PC-3 (cell line): ENCODE measurements around the gene EFEMP1. TPM values are rescaled to one million over a fixed set of nuclear protein-coding genes. Genes with fewer than 3 reads are reported as not detected.
A peak's percentile ranks its signal among the peaks of the same experiment; 100 is the strongest.

Experiments
- ATAC-seq: fragments of 200-7000 bp; cut with Tn5 transposase; 2 replicates; pipeline ENCODE4 v1.9.1; 2020; ENCODE audit warnings: mild to moderate bottlenecking, moderate library complexity
- BruUV-seq: library from RNA; stranded (reverse); fragments of 400-500 nt; replicated peaks from 2 replicates; lab custom pipeline; 2021; lab: Mats Ljungman, UMichigan
- CTCF ChIA-PET: fragments of 300-600 bp; sonication (Branson Sonifier 250); formaldehyde crosslinking; loops from one replicate; lab custom pipeline; 2022; ENCODE audit warnings: antibody characterized with exemption; lab: Charles Lee
- POLR2A ChIA-PET: fragments of 300-600 bp; sonication (Branson Sonifier 250); formaldehyde crosslinking; loops from one replicate; lab custom pipeline; 2022; ENCODE audit warnings: antibody characterized with exemption; ENCODE audit not compliant: unreplicated experiment; lab: Charles Lee
- DNase-seq: peaks from one replicate; pipeline ENCODE4 v3.0.0-alpha.2; 2015
- H2AFZ ChIP-seq: fragments of 300-600 bp; sonication (generic); 2 replicates; pipeline ENCODE4 v1.6.0; 2016; ENCODE audit warnings: antibody characterized with exemption, low read length
- H3F3A ChIP-seq: fragments of 300-600 bp; sonication (generic); one replicate; pipeline ENCODE4 v1.6.0; 2017; ENCODE audit warnings: antibody characterized with exemption, low read length, control low read depth, mild to moderate bottlenecking; ENCODE audit not compliant: unreplicated experiment
- H3K27ac ChIP-seq: fragments of 300-600 bp; sonication (generic); 2 replicates; pipeline ENCODE4 v1.5.1; 2016; ENCODE audit warnings: mild to moderate bottlenecking, low read length
- H3K27me3 ChIP-seq: fragments of 300-600 bp; sonication (generic); 2 replicates; pipeline ENCODE4 v1.6.1; 2016; ENCODE audit warnings: low read length, mixed read lengths
- H3K36me3 ChIP-seq: fragments of 300-600 bp; sonication (generic); 2 replicates; pipeline ENCODE4 v1.6.1; 2016; ENCODE audit warnings: low read depth, mixed run types, low read length, mixed read lengths
- H3K4me1 ChIP-seq: fragments of 300-600 bp; sonication (generic); 2 replicates; pipeline ENCODE4 v1.5.1; 2016; ENCODE audit warnings: low read length; ENCODE audit not compliant: insufficient read depth
- H3K4me2 ChIP-seq: fragments of 300-600 bp; sonication (generic); 2 replicates; pipeline ENCODE4 v1.6.0; 2016; ENCODE audit warnings: low read length
- H3K4me3 ChIP-seq: fragments of 300-600 bp; sonication (generic); 2 replicates; pipeline ENCODE4 v1.5.1; 2016; ENCODE audit warnings: mild to moderate bottlenecking, low read length, mixed read lengths
- H3K79me2 ChIP-seq: fragments of 300-600 bp; sonication (generic); 2 replicates; pipeline ENCODE4 v1.6.1; 2017; ENCODE audit warnings: low read length, mixed read lengths
- H3K9ac ChIP-seq: fragments of 300-600 bp; sonication (generic); 2 replicates; pipeline ENCODE4 v1.6.0; 2016; ENCODE audit warnings: mild to moderate bottlenecking, low read length
- H3K9me2 ChIP-seq: fragments of 300-600 bp; sonication (generic); replicated peaks from 2 replicates; pipeline ENCODE4 v1.6.1; 2016; ENCODE audit warnings: mixed run types, low read length, mixed read lengths
- H3K9me3 ChIP-seq: fragments of 300-600 bp; sonication (generic); 2 replicates; pipeline ENCODE4 v1.6.1; 2016; ENCODE audit warnings: low read length, mixed read lengths
- H4K20me1 ChIP-seq: fragments of 300-600 bp; sonication (generic); 2 replicates; pipeline ENCODE4 v1.6.1; 2016; ENCODE audit warnings: low read length, mixed read lengths
- EZH2 ChIP-seq: fragments of 300-600 bp; sonication (generic); IDR thresholded peaks from one replicate; pipeline ENCODE4 v1.6.1; 2017; ENCODE audit warnings: antibody characterized with exemption, mild to moderate bottlenecking, low read length; ENCODE audit not compliant: unreplicated experiment
- EZH2phosphoT487 ChIP-seq: fragments of 300-600 bp; sonication (generic); IDR thresholded peaks from 2 replicates; pipeline ENCODE4 v1.6.1; 2018; ENCODE audit warnings: mild to moderate bottlenecking, antibody characterized with exemption, low read length, borderline replicate concordance
- intact Hi-C: fragments of 100-400 bp; cut with micrococcal nuclease; formaldehyde crosslinking; loops from 2 replicates; pipeline ENCODE4 v1.9.0; 2023
- total RNA-seq: library from RNA; depleted of rRNA; stranded (reverse); fragments of >200 nt; gene quantifications from 2 replicates; pipeline ENCODE4 v1.2.3, GENCODE V29; 2014
- TF ChIP-seq, protein P1 (sequence below): fragments of 300-600 bp; sonication (generic); conservative IDR thresholded peaks from 2 replicates; pipeline ENCODE4 v1.5.1; 2017; ENCODE audit warnings: antibody characterized with exemption, low read depth, mild to moderate bottlenecking, low read length

EFEMP1 gene
- total RNA-seq, 1 experiment from 2014 or later, result 59.6 TPM

GRCh38 chr2:55934337-55934736 lies 10.8 kb upstream of the EFEMP1 start:
- Histone ChIP-seq H3K9ac (no peak overlapping the region), H4K20me1 (no peaks in the 10 kb centered on the region), H3K9me3 (no peaks in the 10 kb centered on the region), H3K79me2 (no peaks in the 10 kb centered on the region), H3K9me2 (no peaks in the 10 kb centered on the region), H3K36me3 (no peaks in the 10 kb centered on the region), H3F3A (no peaks in the 10 kb centered on the region), H2AFZ (no peak overlapping the region), H3K27ac (no peak overlapping the region), H3K4me1 (peaks cover 9% of the 10 kb centered on the region), H3K4me3 (no peak overlapping the region), H3K4me2 (no peak overlapping the region), H3K27me3 (no peaks in the 10 kb centered on the region)
- CTCF ChIA-PET, result no interaction called here
- ATAC-seq, result no peak
- POLR2A ChIA-PET, result no interaction called here
- DNase-seq, result no peak
- TF ChIP-seq EZH2phosphoT487 (no peak), EZH2 (no peak)
- TF ChIP-seq, protein P1, sequence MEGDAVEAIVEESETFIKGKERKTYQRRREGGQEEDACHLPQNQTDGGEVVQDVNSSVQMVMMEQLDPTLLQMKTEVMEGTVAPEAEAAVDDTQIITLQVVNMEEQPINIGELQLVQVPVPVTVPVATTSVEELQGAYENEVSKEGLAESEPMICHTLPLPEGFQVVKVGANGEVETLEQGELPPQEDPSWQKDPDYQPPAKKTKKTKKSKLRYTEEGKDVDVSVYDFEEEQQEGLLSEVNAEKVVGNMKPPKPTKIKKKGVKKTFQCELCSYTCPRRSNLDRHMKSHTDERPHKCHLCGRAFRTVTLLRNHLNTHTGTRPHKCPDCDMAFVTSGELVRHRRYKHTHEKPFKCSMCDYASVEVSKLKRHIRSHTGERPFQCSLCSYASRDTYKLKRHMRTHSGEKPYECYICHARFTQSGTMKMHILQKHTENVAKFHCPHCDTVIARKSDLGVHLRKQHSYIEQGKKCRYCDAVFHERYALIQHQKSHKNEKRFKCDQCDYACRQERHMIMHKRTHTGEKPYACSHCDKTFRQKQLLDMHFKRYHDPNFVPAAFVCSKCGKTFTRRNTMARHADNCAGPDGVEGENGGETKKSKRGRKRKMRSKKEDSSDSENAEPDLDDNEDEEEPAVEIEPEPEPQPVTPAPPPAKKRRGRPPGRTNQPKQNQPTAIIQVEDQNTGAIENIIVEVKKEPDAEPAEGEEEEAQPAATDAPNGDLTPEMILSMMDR, result no peak
- BruUV-seq, result no TSS peak
- intact Hi-C loops, result no loop called here

- CTCF ChIA-PET, result no interaction called here
- no peaks in the 10 kb centered on the region for H3K79me2 ChIP-seq
- POLR2A ChIA-PET, result no interaction called here
- DNase-seq (no peak), ATAC-seq (no peak)
- H3K9me2 ChIP-seq, result no peaks in the 10 kb centered on the region
- BruUV-seq, result no TSS peak
- H4K20me1 ChIP-seq, result no peaks in the 10 kb centered on the region
- no peak overlapping the region for H3K4me2 ChIP-seq
- no peak overlapping the region for H3K4me3 ChIP-seq
- intact Hi-C loops, result no loop called here
- H3K36me3 ChIP-seq, result no peaks in the 10 kb centered on the region
- no peak overlapping the region for H3K27ac ChIP-seq
- TF ChIP-seq EZH2 (no peak), EZH2phosphoT487 (no peak)
- TF ChIP-seq, protein P1, result no peak
- no peaks in the 10 kb centered on the region for H3F3A ChIP-seq
- no peaks in the 10 kb centered on the region for H3K9me3 ChIP-seq
- H3K4me1 ChIP-seq, result peaks cover 9% of the 10 kb centered on the region
- no peak overlapping the region for H2AFZ ChIP-seq
- no peak overlapping the region for H3K9ac ChIP-seq
- no peaks in the 10 kb centered on the region for H3K27me3 ChIP-seq
Measured at GRCh38 chr2:55932843-55933242, 9.3 kb upstream of the EFEMP1 start.

DNA sequence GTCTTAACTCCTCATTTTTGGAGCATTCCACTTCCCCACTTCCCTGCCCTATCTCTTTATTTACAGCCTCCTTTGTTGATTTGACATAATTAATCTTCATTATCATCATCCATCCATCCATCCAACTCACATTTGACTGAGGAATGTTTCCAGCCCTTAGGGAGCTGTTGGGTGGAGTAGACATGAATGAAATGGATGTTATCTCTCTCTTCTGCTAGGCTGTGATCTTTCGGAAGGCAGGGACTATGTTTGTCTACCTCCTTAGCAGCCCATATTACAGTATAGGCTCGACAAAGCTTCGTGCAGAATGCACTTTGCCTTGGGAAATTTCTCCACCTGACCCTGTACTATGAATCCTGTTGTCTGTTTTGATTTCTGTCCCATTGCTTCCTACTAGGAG lies 7.7 kb upstream of the EFEMP1 start:
- Histone ChIP-seq H3K9ac (no peak overlapping the region), H3K27me3 (no peaks in the 10 kb centered on the region), H3K27ac (no peak overlapping the region), H3K36me3 (no peaks in the 10 kb centered on the region), H3K9me2 (no peaks in the 10 kb centered on the region), H3K9me3 (no peaks in the 10 kb centered on the region), H3K4me3 (no peak overlapping the region), H3F3A (no peaks in the 10 kb centered on the region), H2AFZ (peak overlapping the region; percentile 11; the same call in 1 of the 2 replicates), H4K20me1 (no peaks in the 10 kb centered on the region), H3K4me2 (no peak overlapping the region), H3K79me2 (no peaks in the 10 kb centered on the region), H3K4me1 (peaks cover 3% of the 10 kb centered on the region)
- BruUV-seq, result no TSS peak
- no peak for TF ChIP-seq EZH2phosphoT487
- TF ChIP-seq, protein P1, result no peak
- TF ChIP-seq EZH2, result no peak
- ChIA-PET CTCF (no interaction called here), POLR2A (no interaction called here)
- ATAC-seq (no peak), DNase-seq (no peak)
- intact Hi-C loops, result no loop called here
